T-helper 1 cell treated with Interleukin-12 subunit alpha and Interleukin-12 subunit beta and Interleukin-4 antibody, amounts not matched to agents 30 ng/mL and 1 ng/mL, for 36 hours (primary cell): ENCODE data around the gene CRACDL. TPM values are rescaled to one million over a fixed set of nuclear protein-coding genes. Genes with fewer than 3 reads are reported as not detected.

Source experiments
- intact Hi-C: fragments of 100-400 bp; cut with micrococcal nuclease; formaldehyde crosslinking; loops from one replicate; pipeline ENCODE4 v1.15.1; 2024
- total RNA-seq: library from RNA; stranded (reverse); gene quantifications from 2 replicates; pipeline ENCODE4 v1.2.3, GENCODE V29; 2022

CRACDL gene
- total RNA-seq, 1 donor from 2014 or later: 0.98 TPM

DNA sequence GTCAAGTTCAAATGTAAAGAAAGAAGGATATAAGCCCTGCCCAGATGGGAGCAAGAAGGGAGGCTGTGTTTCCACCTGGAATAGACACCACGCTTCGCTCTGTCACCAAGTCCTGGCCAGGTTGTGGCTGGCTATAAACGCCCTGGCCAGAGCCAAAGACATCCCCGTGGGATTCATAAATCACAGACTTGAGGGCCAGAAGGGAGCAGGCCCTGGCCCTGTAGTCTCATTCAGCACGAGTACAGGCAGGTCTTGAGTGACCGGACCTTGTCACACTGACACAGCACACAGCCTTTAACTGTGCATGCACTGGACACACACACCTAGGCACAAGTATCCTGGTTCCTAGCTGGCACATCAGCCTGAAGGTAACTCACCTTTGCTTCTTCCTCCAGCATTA lies 110.6 kb downstream of the CRACDL start:
- intact Hi-C loops: no loop called here

DNA sequence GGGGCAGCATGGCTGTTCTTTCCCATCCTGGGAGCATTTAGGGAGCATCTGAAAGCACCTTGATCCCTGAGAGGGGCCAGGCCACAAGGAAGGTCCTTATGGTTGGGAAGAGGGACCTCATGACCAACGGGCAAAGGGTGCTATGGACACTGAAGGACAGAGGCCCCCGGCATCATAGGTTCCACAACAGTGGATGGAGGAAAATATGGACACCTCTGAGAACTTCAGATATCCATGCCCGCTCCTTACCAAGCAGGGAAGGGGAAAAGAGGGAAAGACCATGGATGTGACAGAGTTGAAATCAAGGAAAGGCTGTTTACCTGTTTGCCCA lies 111.0 kb downstream of the CRACDL start:
- intact Hi-C loops: no loop called here

DNA sequence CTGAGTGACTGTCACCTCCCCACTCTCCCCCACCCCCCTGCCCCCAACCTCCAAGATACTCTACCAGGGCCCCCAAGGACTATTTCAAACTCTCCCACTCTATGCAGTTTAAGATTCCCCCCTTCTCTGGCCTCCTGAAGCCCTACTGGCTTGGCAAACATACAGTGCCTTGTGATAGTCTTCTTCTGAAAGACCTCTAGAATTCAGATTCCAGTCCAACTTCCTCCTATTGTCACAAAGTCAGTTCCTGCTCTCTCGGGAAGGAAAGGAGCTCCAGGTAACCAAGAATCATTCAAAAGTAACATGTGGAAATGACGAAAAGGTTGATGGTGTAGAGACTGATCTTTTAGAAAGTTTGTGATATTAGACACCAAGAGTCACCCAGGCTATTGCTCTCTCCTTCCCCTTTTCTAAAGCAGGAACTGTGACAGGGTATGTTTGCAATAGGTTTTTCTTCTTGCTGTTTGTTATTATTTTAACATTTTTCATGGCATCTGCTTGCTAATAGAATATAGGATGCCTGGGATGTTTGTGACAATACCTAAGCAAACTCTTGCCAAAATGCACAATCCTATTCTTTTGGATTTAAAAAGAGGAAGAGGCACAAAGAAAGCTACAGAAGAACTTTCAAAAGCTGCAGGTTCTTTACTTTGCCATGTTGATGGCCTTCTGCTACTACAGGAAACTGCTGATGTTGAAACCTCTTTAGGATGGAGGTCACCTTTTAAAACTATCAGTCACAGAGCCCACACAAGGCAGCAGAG lies 111.6 kb downstream of the CRACDL start:
- intact Hi-C loops: no loop called here

DNA sequence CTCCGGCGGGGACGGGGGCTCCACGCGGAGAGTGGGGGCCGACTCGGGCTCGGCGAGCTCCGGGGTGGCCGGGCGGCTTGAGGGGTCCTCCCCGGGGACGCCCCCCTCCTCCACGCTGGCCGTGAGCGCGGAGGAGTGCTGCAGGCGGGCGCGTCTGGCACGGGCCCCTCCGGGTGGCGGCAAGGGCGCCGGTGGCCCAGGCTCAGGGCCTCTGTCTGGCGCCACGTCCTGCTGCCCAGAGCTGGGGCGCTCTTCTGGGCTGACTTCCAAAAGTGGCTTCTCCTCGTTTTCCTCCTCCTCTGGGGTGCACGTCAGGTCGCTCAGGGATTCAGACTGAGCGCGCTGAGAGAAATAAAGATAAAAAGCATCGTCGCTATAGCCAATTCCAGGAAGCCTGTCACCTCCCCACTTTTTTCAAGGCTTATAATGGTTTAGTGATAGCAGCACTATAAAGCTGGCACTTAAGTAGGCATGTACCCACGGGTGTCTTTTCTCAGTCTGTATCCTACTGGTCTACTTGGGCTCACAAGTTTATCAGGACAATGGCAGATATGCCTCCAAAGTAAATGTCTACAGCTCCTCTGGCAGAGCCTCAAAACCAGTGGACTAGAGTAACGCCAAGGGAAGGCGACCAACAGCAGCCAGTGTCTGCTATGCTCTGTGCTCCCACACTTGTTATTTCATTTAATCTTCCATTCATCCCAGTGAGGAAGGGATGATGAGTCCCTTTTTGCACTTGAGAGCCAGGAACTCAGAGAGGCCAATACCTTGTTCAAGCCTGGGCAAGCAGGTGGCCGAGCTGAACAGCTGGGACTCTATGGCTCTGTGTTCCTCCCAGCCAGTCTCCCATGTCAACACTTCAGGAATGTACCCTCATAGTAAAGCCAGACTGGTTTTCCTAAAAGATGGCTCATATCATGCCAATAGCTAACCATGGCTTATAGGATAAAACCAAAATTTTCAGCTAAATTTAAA lies 112.5 kb downstream of the CRACDL start:
- intact Hi-C loops: loop anchor here (2.0 kb wide), 1 partner anchor 95 kb away; no protein-coding TSS in a partner anchor

DNA sequence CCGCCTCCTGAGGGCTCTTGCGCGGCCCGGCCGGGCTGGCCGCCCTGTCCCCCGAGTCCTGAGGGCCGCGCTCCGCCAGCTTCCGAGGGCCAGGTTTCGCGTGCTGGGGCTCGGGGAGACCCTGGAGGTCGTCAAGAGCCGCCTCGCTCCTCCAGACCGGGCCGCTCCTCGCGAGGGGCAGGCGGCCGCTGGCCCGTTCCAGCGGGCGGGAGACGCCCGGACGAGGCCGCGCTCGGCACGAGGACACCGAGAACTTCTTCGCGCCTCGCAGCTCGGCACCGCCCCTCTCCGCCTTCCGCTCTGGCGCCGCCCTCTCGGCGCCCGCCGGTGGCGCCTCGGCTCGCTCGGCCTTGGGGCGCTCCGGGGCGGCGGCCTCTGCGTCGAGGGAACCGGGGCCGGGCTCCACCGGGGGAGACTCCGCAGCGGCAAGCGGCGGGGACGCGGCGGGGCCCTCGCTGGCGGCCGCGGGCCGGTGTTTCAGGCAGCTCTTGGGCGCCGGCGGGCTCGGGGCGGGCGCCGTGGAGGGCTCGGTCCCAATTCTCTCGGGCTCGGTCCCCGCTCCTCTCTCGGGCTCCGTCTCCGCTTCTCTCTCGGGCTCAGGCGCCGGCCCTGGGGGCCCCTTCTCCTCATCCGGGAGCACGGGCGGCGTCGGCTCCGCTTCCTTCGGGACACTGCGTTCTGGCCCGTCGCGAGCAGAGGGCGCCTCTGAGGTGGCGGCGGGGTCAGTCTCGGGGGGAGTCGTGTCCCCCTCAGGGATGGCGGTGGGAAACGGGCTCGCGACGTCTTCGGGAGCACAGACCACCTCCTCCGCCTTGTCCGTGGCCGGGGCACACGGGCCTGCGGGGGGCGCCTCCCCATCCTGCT lies 113.5 kb downstream of the CRACDL start:
- intact Hi-C loops: loop anchor here (1.0 to 2.0 kb wide), 3 partner anchors 50 to 159 kb away; no protein-coding TSS in a partner anchor

DNA sequence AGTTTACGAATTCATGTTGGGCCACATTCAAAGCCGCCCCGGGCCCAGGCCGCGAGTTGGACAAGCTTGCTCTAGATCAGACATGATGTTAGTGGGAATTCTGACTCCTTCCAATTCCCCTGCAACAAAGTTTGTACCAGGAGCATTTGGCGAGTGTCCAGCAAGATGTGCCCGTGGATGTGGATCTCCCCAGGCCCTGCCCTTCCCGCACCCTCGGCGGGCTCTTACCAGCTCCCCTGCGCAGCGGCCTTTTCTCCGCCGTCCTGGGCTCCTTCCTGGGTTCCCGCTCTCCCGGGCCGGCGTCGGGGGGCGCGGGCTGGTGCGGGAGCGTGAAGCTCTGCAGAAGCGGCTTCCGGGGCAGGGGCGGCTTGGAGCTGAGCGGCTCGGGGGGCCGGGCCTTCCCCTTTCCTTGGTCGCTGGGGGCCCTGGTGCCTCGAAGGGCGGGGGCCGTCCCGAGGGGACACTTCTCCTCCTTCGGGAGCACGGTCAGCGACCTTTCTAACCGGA lies 114.3 kb downstream of the CRACDL start:
- intact Hi-C loops: loop anchor here (1.0 to 2.0 kb wide), 3 partner anchors 49 to 158 kb away; no protein-coding TSS in a partner anchor

DNA sequence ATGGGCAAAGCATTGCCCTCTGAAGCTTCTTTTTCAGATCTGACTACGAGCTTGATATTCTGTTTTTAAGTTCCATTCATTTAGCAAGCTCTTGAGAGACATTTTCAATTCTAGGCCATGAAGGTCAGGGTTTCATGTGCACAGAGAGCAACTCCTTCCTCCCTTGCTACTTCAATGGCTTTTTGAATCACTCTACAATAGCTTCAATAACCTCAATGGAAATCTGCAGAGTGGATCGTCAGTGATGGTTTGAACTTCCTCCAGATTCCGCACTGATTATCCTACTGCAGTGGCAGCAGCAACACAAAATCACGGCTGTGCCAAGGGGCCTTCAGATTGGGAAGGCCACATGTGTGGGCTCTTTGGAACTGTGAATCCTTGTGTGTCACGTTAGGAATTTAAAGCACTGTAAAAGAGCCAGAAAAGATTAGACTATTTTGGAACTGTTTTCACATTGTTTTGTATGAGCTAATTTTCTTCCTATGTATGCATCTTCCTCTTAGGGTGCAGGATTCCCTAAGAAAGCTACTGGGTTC lies 116.7 kb downstream of the CRACDL start:
- intact Hi-C loops: no loop called here

DNA sequence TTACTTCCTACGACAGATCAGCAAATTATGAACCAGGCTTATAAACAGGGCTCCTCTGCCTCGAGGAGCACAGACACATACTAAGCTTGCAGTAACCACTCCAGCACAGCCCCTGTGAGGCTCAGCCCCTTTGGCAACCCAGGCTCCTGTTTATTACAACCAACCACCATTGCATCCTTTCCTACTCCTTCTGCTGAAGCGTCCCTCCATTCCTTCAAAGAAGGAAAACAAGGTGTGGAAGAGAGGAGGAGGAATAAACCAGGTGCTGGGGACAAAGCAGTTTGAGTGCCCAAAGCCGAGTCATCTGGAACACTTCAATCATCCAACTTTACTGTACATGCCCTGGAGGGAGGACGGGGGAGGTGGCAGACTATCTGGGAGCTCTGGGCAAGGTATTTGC lies 117.9 kb downstream of the CRACDL start:
- intact Hi-C loops: no loop called here

DNA sequence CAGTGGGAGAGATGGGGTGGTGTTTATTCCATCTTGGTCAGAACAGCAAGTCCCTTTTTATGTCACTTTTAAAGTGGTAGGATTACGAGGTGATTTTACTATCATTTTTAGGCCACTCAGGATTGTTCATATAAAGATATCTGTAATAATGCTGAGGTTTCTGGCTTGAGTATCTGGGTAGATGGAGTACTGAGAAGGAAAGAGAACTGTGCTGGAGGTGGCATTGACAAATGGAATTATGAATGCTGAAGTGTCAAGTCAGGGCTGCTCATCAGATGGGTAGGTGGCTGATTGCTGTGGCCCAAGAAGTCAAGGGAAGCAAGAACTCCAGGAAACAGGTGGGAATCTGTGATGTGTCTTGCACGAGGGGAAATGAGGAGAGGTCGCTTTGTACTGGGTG lies 119.7 kb downstream of the CRACDL start:
- intact Hi-C loops: no loop called here

DNA sequence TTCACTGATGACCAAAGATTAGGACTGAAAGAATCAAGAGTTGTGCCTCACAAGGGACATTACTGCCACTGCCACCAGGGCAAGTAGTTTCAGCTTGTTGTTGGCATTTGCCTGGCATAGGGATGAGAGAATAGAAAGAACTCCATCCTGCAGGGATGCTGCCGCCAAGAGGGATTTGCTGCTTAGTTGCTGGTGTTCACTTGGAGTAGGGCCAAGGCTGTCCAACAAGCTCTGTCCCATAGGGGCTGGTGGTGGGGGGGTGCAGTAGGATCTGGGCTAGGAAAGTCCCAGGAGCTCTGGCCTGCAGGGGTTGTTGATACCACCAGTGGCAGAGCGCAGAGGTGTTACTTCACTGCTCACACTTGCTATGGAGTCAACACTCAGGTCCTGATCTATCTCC lies 120.2 kb downstream of the CRACDL start:
- intact Hi-C loops: no loop called here

DNA sequence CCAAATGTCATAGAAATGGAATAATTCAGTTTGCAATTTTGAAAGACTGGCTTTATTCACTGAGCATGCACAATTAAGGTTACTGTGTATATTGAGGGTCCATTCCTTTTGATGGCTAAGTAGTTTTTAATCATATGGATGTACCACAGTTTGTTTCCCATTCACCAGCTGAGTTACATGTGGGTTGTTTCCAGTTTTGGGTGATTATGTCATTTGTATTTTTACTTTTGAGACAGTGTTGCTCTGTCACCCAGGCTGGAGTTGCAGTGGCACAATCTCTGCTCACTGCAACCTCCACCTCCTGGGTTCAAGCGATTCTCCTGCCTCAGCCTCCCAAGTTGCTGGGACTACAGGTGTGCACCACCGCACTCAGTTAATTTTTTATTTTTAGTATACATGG lies 124.3 kb downstream of the CRACDL start:
- intact Hi-C loops: no loop called here

DNA sequence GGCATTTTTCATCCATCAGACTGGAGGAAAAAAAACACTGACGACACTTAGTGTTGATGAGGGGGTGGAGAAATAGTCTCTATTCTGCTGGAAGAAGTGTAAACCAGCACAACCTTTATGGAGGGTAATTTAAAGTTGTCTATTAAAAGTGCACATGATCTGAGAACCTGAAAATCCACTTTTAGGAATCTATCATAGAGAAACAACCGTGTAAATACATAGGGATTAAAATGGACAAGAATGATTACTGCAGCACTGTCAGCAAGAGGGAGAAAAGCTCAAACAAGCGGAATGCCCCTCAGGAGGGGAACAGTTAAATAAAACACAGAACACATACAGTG lies 125.5 kb downstream of the CRACDL start:
- intact Hi-C loops: no loop called here

DNA sequence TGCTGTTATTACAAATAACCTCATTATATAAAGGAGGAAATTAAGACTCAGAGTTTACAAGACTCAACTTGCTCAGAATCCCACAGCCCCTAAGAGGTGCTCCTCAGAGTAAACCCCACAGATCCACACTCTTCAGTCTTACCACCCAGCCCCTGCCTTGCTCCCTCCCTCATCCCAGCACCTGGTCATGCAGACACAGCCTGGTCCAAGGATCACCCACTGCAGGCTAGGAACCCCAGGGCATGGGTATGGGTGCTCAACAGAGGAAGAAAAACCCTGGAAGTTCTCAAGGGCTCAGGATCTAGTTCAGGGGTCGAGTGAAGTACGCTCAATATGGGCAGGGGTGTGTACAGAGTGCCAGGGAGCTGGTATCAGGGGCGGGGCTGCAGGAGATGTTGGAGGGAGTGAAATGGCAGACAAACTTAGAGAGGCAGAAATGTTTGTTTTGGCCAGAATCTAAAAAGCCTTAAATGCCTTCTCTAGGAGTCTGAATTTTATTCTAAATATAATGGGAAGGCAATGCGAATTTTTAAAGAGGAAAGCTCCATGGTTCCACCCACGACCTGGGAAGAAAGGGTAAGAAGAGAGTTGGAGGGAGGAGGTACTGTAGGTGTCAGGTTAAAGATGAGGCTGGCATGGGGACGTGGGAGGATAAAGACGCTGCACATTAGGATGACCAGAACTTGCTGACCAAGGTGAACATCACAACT lies 126.0 kb downstream of the CRACDL start:
- intact Hi-C loops: no loop called here

DNA sequence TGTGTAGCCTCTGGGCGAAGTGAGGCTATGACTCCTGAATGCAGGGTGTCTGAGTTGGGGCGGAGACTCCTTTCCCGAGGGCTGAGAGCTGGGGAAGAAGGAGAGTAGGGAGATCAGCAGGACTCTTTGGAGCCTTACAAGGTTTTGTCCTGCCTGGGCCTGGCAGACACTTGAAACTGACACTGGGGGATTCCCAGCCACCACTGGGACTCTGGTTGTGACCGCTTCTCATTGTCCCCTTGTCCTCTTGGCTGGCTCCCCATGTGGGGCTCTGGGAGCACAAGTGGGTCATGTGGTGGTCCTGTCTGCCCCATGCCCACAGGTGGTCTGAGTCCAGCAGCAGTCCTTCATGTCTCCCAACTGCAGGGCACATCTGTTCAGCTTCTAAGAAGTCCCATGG lies 126.9 kb downstream of the CRACDL start:
- intact Hi-C loops: no loop called here

DNA sequence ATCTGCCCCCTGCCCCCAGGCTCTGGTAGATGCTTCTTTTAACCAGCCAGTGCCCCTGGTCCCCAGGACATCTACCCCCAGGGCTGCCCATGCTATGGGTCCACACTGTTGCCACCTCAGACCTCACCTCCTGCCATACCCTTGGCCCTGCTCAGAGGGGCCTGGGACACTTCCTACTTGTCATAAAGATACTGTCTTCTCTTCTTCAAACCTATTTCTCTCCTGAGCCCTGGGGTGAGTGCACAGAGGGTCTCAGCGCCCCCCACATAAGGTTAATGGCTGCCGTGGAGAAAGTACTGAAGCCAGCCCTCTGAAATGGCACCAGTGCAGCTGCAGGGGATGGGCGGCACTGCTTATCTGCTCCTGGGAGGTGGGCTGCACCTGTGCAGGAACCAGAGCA lies 127.5 kb downstream of the CRACDL start:
- intact Hi-C loops: no loop called here

DNA sequence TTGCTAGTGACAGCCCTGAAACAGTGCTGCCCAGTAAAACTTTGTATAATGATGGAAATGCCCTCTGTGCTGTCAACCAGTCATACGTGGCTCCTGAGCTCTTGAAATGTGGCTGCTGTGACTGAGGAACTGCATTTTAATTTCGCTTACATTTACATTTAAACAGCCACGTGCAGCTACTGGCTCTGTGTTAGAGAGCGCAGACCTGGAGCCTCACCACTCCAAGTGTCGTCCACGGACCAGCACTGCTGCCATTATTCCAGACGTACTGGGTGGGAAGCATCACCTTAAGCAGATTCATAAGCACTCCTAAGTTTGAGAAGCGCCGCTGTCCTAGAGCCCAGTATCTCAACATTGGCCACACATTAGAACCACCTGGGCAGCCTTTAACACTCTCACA lies 128.1 kb downstream of the CRACDL start:
- intact Hi-C loops: no loop called here

DNA sequence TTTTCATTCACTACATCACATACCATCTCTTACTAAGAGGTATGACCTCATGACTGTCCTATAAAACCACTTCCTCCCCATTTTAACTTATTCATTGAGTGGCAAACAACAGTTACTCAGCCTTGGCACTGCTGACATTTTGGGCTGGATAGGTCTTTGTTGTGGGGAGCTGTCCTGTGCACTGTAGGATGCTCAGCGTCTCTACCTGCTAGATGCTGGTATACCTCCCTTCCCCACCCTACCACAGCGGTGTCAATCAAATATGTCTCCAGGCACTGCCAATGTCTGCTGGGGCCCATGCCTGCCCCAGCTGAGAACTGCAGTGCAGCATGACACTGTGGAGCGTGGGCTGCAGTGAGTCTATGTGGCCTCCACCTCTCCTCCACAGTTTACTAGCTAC lies 128.8 kb downstream of the CRACDL start:
- intact Hi-C loops: no loop called here

DNA sequence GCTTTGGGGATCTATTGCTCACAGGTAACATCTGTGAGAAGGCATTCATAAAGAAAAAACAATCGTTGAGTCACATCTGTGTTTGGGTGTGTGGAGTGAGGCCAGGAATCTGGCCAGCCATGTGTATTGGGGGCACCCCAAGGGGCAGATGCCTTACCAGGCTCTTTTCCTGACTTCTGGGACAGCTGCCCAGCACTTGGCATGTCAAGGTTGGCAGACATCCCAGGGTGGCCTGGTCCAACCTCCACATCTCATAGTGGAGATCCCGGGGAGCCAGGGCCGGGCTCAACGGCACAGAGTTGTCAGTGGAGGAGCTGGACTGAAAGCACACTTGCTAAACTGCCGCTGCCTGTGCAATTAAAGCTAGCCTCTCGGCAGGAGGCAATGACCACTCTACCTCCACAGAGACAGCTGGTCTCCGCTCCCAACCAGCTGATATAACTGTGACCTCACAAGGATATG lies 129.8 kb downstream of the CRACDL start:
- intact Hi-C loops: no loop called here

DNA sequence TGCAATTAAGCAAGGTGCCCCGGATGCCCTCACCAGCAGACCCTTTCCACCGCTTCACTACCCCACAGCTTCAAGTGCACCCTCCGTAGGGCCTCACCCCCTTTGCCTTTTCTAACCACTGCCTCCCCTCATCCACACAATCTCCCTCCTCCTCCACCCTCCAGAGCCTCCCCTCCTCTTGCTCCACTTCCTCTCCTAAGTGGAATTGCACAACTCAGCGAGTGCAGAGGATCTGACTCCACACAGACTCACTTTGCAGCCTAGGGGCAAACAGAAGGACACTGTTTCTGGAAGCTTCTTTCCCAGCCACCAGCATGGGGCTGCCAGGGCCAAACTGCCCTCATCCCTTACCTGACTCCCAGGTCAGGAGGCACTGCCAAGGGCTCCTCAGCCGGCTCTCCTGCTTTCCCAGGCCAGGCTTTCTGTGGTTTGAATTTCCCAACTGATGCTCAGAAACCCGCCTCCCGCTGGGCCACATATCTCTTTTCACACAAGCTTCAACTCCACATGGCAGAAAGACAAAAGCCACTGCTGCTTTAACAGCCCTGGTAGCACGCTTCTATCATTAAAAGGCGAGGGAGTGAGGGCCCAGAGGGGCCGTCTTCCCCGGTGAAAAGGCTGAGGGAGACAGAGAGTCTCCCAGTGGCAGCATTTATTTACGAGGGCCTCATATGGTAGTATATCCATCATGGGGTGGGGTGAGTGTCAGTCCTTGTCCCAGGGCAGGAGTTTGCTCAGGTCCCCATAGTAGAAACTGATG lies 130.4 kb downstream of the CRACDL start:
- intact Hi-C loops: no loop called here

DNA sequence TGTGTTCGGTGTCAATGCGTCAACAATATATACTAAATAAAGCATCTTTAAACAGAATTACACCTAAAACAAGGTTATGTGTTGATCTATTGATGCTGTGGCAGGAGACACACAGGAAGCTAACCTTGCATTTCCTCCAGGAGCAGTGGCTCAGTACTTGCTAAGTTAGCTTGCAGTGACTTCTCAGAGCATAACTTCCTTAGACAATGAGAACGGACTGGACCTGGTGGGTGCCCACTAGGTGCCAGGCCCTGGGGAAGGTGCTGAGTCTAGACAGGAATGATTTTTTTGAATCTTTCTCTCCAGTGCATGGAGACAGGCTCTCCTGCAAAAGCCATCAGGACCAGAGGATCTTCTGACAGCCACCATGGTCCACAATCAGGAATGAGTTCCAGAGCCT lies 131.3 kb downstream of the CRACDL start:
- intact Hi-C loops: no loop called here
